Sigmoid colon (tissue), 7 donors: ENCODE data around the gene DGLUCY. TPM values are rescaled to one million over a fixed set of nuclear protein-coding genes. Genes with fewer than 3 reads are reported as not detected.

Source experiments
- DNase-seq: peaks from one replicate; pipeline ENCODE4 v3.0.0-alpha.2; 2019
- H3K27ac ChIP-seq, 4 donors: fragments of 200-600 bp; sonication (generic); one replicate each; pipeline ENCODE4 v1.5.1; 2016 to 2019; ENCODE audit warnings: mild to moderate bottlenecking in 1 of 4
- H3K27me3 ChIP-seq, 3 donors: fragments of 200-600 bp; sonication (generic); one replicate each; pipeline ENCODE4 v1.5.1; 2019; ENCODE audit warnings: mild to moderate bottlenecking in 1 of 3
- H3K36me3 ChIP-seq, 4 donors: fragments of 200-600 bp; sonication (generic); one replicate each; pipeline ENCODE4 v1.5.1; 2016 to 2019
- H3K4me1 ChIP-seq, 4 donors: fragments of 200-600 bp; sonication (generic); one replicate each; pipeline ENCODE4 v1.5.1; 2017 to 2019
- H3K4me3 ChIP-seq, 4 donors: fragments of 200-600 bp; sonication (generic); one replicate each; pipeline ENCODE4 v1.5.1; 2017 to 2019; ENCODE audit warnings: mild to moderate bottlenecking in 2 of 4, moderate library complexity in 1 of 4
- H3K9me3 ChIP-seq, 4 donors: fragments of 200-600 bp in 3 of 4; sonication (generic) in 3 of 4; one replicate each; pipeline versions ENCODE4 v1.5.1 to v1.6.1; 2013 to 2019
- CTCF ChIP-seq, 4 experiments: fragments of 450-650 bp in 3 of 4; fragments of 200-600 bp in 1 of 4; IDR thresholded peaks; one replicate each; pipeline ENCODE4 v1.5.1; 2016 to 2019; ENCODE audit warnings: antibody characterized with exemption in 4 of 4, mild to moderate bottlenecking in 3 of 4, moderate library complexity in 2 of 4
- EP300 ChIP-seq, 4 donors: sonication (generic); formaldehyde crosslinking; IDR thresholded peaks; one replicate each; pipeline ENCODE4 v1.6.1; 2017; ENCODE audit warnings: antibody characterized with exemption in 4 of 4
- POLR2A ChIP-seq, 2 donors: fragments of 450-650 bp; IDR thresholded peaks; one replicate each; pipeline ENCODE4 v1.6.1; 2016; ENCODE audit warnings: antibody characterized with exemption in 2 of 2, mild to moderate bottlenecking in 2 of 2, moderate library complexity in 2 of 2
- POLR2AphosphoS5 ChIP-seq, 4 donors: sonication (generic); formaldehyde crosslinking; IDR thresholded peaks; one replicate each; pipeline ENCODE4 v1.6.1; 2017; ENCODE audit warnings: antibody characterized with exemption in 4 of 4
- WGBS, 2 donors: extraction: QIAGEN DNeasy Blood & Tissue Kit; methylation state at CpG; one replicate each; pipeline ENCODE4 v1.1.7; 2013; 5-methylcytosine and 5-hydroxymethylcytosine counted together
- intact Hi-C: fragments of 100-400 bp; cut with DNase I; formaldehyde crosslinking; loops from one replicate; pipeline ENCODE4 v1.15.1; 2023
- polyA plus RNA-seq, 3 donors: library from polyadenylated mRNA; stranded (reverse); fragments of 200-250 nt; gene quantifications; one replicate each; pipeline ENCODE4 v1.2.3, GENCODE V29; 2013
- total RNA-seq, 4 donors: library from RNA; depleted of rRNA; stranded (reverse); fragments of >200 nt; gene quantifications; one replicate each; pipeline ENCODE4 v1.1.0, GENCODE V29; 2016
- donor health status: healthy with polysubstance abuse.
- donor health status: Bipolar disorder and iron deficiency.
- donor health status: healthy.

DGLUCY gene
- total and polyA plus RNA-seq, 7 donors, result 14.4 to 99.4 (median 49.8) TPM

- Histone ChIP-seq H3K4me3 (no peak overlapping the region), H3K4me1 (peaks cover 0 to 8% (median under 1%) of the 10 kb centered on the region in 4 donors), H3K9me3 (no peaks in the 10 kb centered on the region), H3K36me3 (peaks cover 26 to 95% (median 52%) of the 10 kb centered on the region in 4 donors), H3K27me3 (no peaks in the 10 kb centered on the region), H3K27ac (peak overlapping the region in 2 of 4 donors; percentile 7 to 35)
- DNase-seq, result no peak
- intact Hi-C loops, result no loop called here
- 19 to 63% methylated on average over 1 of the region's 1 CpG for WGBS, 2 donors
- TF ChIP-seq CTCF (IDR thresholded peaks at IDR 0.05) (no peak), EP300 (IDR thresholded peaks at IDR 0.05) (no peak), POLR2AphosphoS5 (IDR thresholded peaks at IDR 0.05) (no peak), POLR2A (IDR thresholded peaks at IDR 0.05) (no peak)
Observed at GRCh38 chr14:91164676-91165075, 50.8 kb downstream of the DGLUCY start.

- Histone ChIP-seq H3K27ac (peak overlapping the region in 1 of 4 donors; percentile 9), H3K4me3 (no peak overlapping the region), H3K27me3 (no peaks in the 10 kb centered on the region), H3K4me1 (peaks cover 0 to 31% (median 22%) of the 10 kb centered on the region in 4 donors), H3K36me3 (peaks cover 8 to 68% (median 32%) of the 10 kb centered on the region in 4 donors), H3K9me3 (no peaks in the 10 kb centered on the region)
- no peak for DNase-seq
- intact Hi-C loops, result no loop called here
- 92 to 94% methylated on average over 5 of the region's 5 CpGs for WGBS, 2 donors
- TF ChIP-seq EP300 (IDR thresholded peaks at IDR 0.05), result no peak
- no peak for TF ChIP-seq POLR2A (IDR thresholded peaks at IDR 0.05)
- no peak for TF ChIP-seq CTCF (IDR thresholded peaks at IDR 0.05)
- TF ChIP-seq POLR2AphosphoS5 (IDR thresholded peaks at IDR 0.05), result no peak
Observed at GRCh38 chr14:91167380-91167770, 53.5 kb downstream of the DGLUCY start.

GRCh38 chr14:91169951-91170350 is 56.1 kb downstream of the DGLUCY start:
- H3K27me3 ChIP-seq, result no peaks in the 10 kb centered on the region
- intact Hi-C loops, result no loop called here
- H3K27ac ChIP-seq, result peak overlapping the region; percentile 64 to 85 (median 76)
- no peak for DNase-seq
- WGBS, 2 donors, result 91 to 95% methylated on average over 8 of the region's 8 CpGs
- H3K9me3 ChIP-seq, result no peaks in the 10 kb centered on the region
- no peak for TF ChIP-seq EP300 (IDR thresholded peaks at IDR 0.05)
- TF ChIP-seq POLR2AphosphoS5 (IDR thresholded peaks at IDR 0.05), result no peak
- TF ChIP-seq POLR2A (IDR thresholded peaks at IDR 0.05), result no peak
- no peak for TF ChIP-seq CTCF (IDR thresholded peaks at IDR 0.05)
- H3K36me3 ChIP-seq, result peaks cover 7 to 58% (median 22%) of the 10 kb centered on the region in 4 donors
- no peak overlapping the region for H3K4me3 ChIP-seq
- peaks cover 0 to 30% (median 26%) of the 10 kb centered on the region in 4 donors for H3K4me1 ChIP-seq

GRCh38 chr14:91170504-91171121 is 56.7 kb downstream of the DGLUCY start:
- H3K4me3 ChIP-seq, result no peak overlapping the region
- H3K27ac ChIP-seq, result peak overlapping the region; percentile 64 to 85 (median 76)
- peak; percentile 83 for DNase-seq
- intact Hi-C loops, result no loop called here
- H3K4me1 ChIP-seq, result peaks cover 0 to 30% (median 26%) of the 10 kb centered on the region in 4 donors
- H3K36me3 ChIP-seq, result peaks cover 4 to 58% (median 22%) of the 10 kb centered on the region in 4 donors
- 73 to 84% methylated on average over 9 of the region's 9 CpGs for WGBS, 2 donors
- TF ChIP-seq EP300 (IDR thresholded peaks at IDR 0.05) (no peak), CTCF (IDR thresholded peaks at IDR 0.05) (no peak), POLR2A (IDR thresholded peaks at IDR 0.05) (no peak), POLR2AphosphoS5 (IDR thresholded peaks at IDR 0.05) (peak in 2 of 4 donors; percentile 47 to 48)
- H3K9me3 ChIP-seq, result no peaks in the 10 kb centered on the region
- H3K27me3 ChIP-seq, result no peaks in the 10 kb centered on the region
